DOHH2 (cell line): ENCODE measurements around the gene FZD10.

ENCODE experiments used
- H3F3A ChIP-seq: fragments of 200-600 bp; sonication (generic), shearing (Covaris generic); 2 replicates; pipeline ENCODE4 v1.6.0; 2016; ENCODE audit warnings: antibody characterized with exemption, mild to moderate bottlenecking; ENCODE audit not compliant: control insufficient read depth, insufficient read depth
- H3K27ac ChIP-seq: fragments of 200-600 bp; sonication (generic); 2 replicates; pipeline ENCODE4 v1.5.1; 2014; ENCODE audit warnings: low read depth, mild to moderate bottlenecking, low read length, moderate library complexity
- H3K27me3 ChIP-seq: fragments of 200-600 bp; sonication (generic); 2 replicates; pipeline ENCODE4 v1.6.1; 2014; ENCODE audit warnings: mild to moderate bottlenecking, low read length, mixed read lengths; ENCODE audit not compliant: control insufficient read depth
- H3K36me3 ChIP-seq: fragments of 200-600 bp; sonication (generic); 2 replicates; pipeline ENCODE4 v1.6.1; 2014; ENCODE audit warnings: mild to moderate bottlenecking, low read length, moderate library complexity, mixed read lengths; ENCODE audit not compliant: control insufficient read depth
- H3K4me1 ChIP-seq: fragments of 200-600 bp; sonication (generic); 2 replicates; pipeline ENCODE4 v1.6.1; 2014; ENCODE audit warnings: mild to moderate bottlenecking, low read length, mixed read lengths; ENCODE audit not compliant: control insufficient read depth
- H3K4me2 ChIP-seq: fragments of 200-600 bp; sonication (generic); 2 replicates; pipeline ENCODE4 v1.6.0; 2014; ENCODE audit warnings: mild to moderate bottlenecking, low read length, moderate library complexity
- H3K4me3 ChIP-seq: fragments of 200-600 bp; sonication (generic); 2 replicates; pipeline ENCODE4 v1.5.1; 2014; ENCODE audit warnings: mild to moderate bottlenecking, low read length, mixed read lengths
- H3K79me2 ChIP-seq: fragments of 200-600 bp; sonication (generic); 2 replicates; pipeline ENCODE4 v1.6.1; 2014; ENCODE audit warnings: mild to moderate bottlenecking, low read length, mixed read lengths; ENCODE audit not compliant: control insufficient read depth
- H3K9me2 ChIP-seq: fragments of 200-600 bp; sonication (generic); replicated peaks from 2 replicates; pipeline ENCODE4 v1.6.1; 2014; ENCODE audit warnings: mild to moderate bottlenecking, low read length, mixed read lengths; ENCODE audit not compliant: control insufficient read depth
- H3K9me3 ChIP-seq: fragments of 200-600 bp; sonication (generic); 2 replicates; pipeline ENCODE4 v1.6.1; 2014; ENCODE audit warnings: antibody characterized with exemption, low read length, mixed read lengths; ENCODE audit not compliant: control insufficient read depth, insufficient read depth
- H4K20me1 ChIP-seq: fragments of 200-600 bp; sonication (generic); 2 replicates; pipeline ENCODE4 v1.6.0; 2014; ENCODE audit warnings: low read depth, mild to moderate bottlenecking, antibody characterized with exemption, low read length, moderate library complexity; ENCODE audit not compliant: control insufficient read depth, insufficient read depth
- EZH2phosphoT487 ChIP-seq: fragments of 200-600 bp; sonication (generic); IDR thresholded peaks from 2 replicates; pipeline ENCODE4 v1.6.1; 2017; ENCODE audit warnings: borderline replicate concordance, mild to moderate bottlenecking, antibody characterized with exemption, low read length, moderate library complexity, mixed read lengths
- TF ChIP-seq, protein P1 (sequence below): fragments of 200-600 bp; sonication (generic); IDR thresholded peaks from one replicate; pipeline ENCODE4 v1.5.1; 2014; ENCODE audit warnings: antibody characterized with exemption, mild to moderate bottlenecking, low read depth, low read length; ENCODE audit not compliant: poor library complexity, severe bottlenecking

Gene FZD10

DNA sequence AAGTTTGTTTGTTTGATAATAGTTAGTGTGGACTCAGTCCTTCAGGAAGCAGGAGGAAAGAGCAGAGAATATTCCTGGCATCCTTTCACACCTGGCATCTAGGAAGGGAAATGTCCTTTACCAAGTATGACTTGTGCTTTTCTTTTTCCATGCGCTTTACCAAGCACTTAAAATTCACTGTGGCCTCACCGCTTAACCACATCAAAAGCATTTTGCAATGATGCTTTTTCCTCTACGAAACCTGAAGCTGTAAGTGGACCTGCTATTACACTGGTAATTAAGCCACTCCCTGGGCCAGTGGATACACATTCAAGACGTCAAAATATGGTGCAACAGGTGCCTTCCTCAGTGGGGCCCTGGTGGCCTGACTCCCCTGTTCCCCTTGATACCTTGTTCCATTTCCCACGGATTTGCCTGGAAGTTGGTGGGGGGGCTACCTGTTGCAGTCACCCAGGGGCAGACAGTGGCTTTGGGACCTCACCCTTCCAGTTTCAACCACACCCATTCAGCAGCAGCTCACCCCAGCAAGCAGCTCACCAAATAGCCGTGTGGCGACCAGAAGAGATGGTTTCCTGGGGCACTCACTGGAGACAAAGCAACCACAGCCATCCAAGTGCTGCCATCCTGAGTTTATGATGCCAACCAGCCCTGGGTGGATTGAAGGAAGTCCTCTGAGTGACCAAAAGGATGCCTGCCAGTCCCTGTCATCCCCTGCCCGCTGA lies 14.2 kb upstream of the FZD10 start:
- Histone ChIP-seq H3K9me3 (no peaks in the 10 kb centered on the region), H4K20me1 (no peaks in the 10 kb centered on the region), H3F3A (no peaks in the 10 kb centered on the region), H3K36me3 (no peaks in the 10 kb centered on the region), H3K27ac (no peak overlapping the region), H3K4me2 (no peak overlapping the region), H3K4me1 (no peaks in the 10 kb centered on the region), H3K79me2 (no peaks in the 10 kb centered on the region), H3K27me3 (no peaks in the 10 kb centered on the region), H3K9me2 (no peaks in the 10 kb centered on the region), H3K4me3 (no peak overlapping the region)
- TF ChIP-seq, protein P1, sequence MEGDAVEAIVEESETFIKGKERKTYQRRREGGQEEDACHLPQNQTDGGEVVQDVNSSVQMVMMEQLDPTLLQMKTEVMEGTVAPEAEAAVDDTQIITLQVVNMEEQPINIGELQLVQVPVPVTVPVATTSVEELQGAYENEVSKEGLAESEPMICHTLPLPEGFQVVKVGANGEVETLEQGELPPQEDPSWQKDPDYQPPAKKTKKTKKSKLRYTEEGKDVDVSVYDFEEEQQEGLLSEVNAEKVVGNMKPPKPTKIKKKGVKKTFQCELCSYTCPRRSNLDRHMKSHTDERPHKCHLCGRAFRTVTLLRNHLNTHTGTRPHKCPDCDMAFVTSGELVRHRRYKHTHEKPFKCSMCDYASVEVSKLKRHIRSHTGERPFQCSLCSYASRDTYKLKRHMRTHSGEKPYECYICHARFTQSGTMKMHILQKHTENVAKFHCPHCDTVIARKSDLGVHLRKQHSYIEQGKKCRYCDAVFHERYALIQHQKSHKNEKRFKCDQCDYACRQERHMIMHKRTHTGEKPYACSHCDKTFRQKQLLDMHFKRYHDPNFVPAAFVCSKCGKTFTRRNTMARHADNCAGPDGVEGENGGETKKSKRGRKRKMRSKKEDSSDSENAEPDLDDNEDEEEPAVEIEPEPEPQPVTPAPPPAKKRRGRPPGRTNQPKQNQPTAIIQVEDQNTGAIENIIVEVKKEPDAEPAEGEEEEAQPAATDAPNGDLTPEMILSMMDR: no peak
- no peak for TF ChIP-seq EZH2phosphoT487

DNA sequence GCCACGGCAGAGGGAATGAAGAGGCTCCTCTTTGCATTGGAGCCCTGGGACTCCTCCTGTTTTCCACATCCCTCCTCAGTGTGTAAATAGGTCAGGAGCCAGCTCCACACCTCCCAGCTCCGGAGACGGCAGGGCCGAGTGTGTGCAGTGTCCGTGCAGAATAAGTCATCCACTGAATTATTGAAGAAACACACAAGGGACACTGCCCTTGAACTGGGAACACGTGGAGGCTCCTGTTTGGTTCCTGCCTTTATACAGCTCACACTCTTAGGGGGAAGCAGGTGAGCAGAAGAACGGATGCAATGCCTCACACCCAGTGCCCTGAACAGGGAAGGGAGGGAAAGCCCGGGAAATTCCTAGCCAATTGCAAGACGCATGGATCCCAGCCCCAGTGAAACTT lies 10.4 kb upstream of the FZD10 start:
- TF ChIP-seq EZH2phosphoT487: no peak
- Histone ChIP-seq H3K4me2 (no peak overlapping the region), H3K4me1 (no peaks in the 10 kb centered on the region), H3K27me3 (no peaks in the 10 kb centered on the region), H3K79me2 (no peaks in the 10 kb centered on the region), H3K9me3 (no peaks in the 10 kb centered on the region), H3F3A (no peaks in the 10 kb centered on the region), H4K20me1 (no peaks in the 10 kb centered on the region), H3K27ac (no peak overlapping the region), H3K4me3 (no peak overlapping the region), H3K9me2 (no peaks in the 10 kb centered on the region), H3K36me3 (no peaks in the 10 kb centered on the region)

DNA sequence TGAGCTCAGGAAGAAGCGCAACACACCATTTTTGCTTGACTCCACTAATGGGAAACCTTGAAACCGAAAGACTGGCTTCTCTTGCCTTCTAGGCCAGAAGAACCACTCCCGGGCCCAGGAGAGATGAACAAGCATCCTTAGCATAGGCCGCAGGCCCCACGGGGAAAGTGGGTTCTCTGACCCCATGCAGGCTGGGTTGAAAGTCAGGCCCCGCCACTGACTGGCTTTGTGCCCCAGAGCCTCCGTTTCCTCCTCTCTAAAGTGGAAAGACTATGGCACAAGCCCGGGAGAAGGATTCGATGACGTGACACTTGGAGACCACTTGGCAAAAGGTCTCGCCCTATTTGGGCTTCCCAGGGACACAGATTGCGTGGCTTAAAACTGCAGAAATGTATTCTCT lies 9.9 kb upstream of the FZD10 start:
- H3K4me2 ChIP-seq: no peak overlapping the region
- H3K9me3 ChIP-seq: no peaks in the 10 kb centered on the region
- no peaks in the 10 kb centered on the region for H3K9me2 ChIP-seq
- H3K27ac ChIP-seq: no peak overlapping the region
- TF ChIP-seq, protein P1: no peak
- TF ChIP-seq EZH2phosphoT487: no peak
- no peaks in the 10 kb centered on the region for H3F3A ChIP-seq
- H3K4me3 ChIP-seq: no peak overlapping the region
- H4K20me1 ChIP-seq: no peaks in the 10 kb centered on the region
- no peaks in the 10 kb centered on the region for H3K36me3 ChIP-seq
- H3K4me1 ChIP-seq: no peaks in the 10 kb centered on the region
- no peaks in the 10 kb centered on the region for H3K27me3 ChIP-seq
- no peaks in the 10 kb centered on the region for H3K79me2 ChIP-seq

DNA sequence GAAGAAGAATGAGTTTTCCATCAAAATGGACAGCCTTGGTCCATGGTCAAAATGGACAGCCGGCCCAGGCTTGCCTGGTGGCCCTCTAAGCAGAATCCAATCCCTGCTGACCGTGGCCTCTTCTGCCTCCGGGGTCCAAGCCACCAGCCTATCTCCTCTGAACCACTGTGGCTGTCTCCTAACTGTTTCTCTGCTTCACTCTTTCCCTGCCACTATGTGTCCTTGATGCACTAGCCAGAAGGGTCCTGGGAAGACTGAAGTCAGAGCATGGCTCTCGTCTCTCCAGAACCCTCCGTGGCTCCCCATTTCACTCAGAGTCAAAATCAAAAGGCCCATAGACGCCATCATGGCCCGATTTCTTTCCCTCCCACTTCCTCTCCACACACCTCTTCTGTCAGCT lies 8.5 kb upstream of the FZD10 start:
- Histone ChIP-seq H3K4me2 (no peak overlapping the region), H3K9me2 (no peaks in the 10 kb centered on the region), H3K36me3 (no peaks in the 10 kb centered on the region), H3K4me1 (no peaks in the 10 kb centered on the region), H3K27me3 (no peaks in the 10 kb centered on the region), H3K27ac (no peak overlapping the region), H4K20me1 (no peaks in the 10 kb centered on the region), H3K9me3 (no peaks in the 10 kb centered on the region), H3K4me3 (no peak overlapping the region), H3K79me2 (no peaks in the 10 kb centered on the region), H3F3A (no peaks in the 10 kb centered on the region)
- TF ChIP-seq EZH2phosphoT487: no peak
- TF ChIP-seq, protein P1: no peak
